ENCODE results near the gene RPL37. TPM values are rescaled to one million over a fixed set of nuclear protein-coding genes. Genes with fewer than 3 reads are reported as not detected.

The RPL37 gene
- total and polyA plus RNA-seq, 9 of the 15 experiments (the other 6 are each of a cell fraction or from before 2014, with no cell fraction given): 2,342 to 7,963 (median 4,091) TPM

DNA sequence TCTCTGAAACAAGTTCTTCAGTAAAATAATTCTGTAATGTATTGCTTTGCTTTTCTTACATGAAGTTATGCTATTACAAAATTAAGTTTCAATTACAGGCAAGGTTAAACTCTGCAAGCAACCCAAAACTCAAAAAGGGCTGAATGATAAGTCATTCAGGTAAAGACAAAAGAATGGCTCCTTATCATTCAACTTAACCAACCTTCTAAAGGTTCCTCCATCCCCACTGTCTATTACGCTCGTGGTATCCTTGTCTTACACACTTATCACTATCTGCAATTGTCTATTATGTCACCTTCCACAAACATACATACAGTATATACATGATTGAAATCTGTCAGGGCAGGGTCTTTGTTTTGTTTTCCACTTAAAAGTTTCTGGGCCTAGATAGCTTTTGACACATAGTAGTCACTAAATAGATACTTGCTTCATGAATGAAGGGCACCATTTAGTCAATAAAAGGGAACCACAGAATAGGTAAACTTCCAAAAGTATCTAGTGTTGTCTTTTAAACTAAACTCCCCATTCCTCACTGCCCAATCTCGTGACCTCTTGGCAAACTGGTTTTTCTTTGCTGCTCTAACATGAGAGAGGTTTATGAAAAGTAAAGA lies 6.9 kb downstream of the RPL37 start:
- Histone ChIP-seq H3K27ac (ENCODE audit: extremely low read depth, low read depth, low read length) (peak overlapping the region; percentile 9; the same call in 1 of the 3 replicates), H4K20me1 (replicated peaks; ENCODE audit: control insufficient read depth, insufficient read depth, low read length) (peaks cover 62% of the 10 kb centered on the region), H3K79me2 (ENCODE audit: control insufficient read depth, insufficient read depth, low read length) (peaks cover 48% of the 10 kb centered on the region), H3K9ac (ENCODE audit: insufficient read depth in 1 of 2, low read depth in 2 of 2, low read length in 2 of 2) (no peak overlapping the region), H3K4me2 (ENCODE audit: insufficient read depth, low read length) (no peak overlapping the region), H3K9me3 (replicated peaks; ENCODE audit: control insufficient read depth, insufficient read depth, low read depth, low read length) (no peaks in the 10 kb centered on the region), H3K27me3 (ENCODE audit: control insufficient read depth in 2 of 2, insufficient read depth in 2 of 2, low read length in 2 of 2) (no peaks in the 10 kb centered on the region), H3K36me3 (ENCODE audit: control insufficient read depth, insufficient read depth, low read length) (peaks cover 77% of the 10 kb centered on the region), H3K4me3 (no peak overlapping the region), H2AFZ (ENCODE audit: low read depth, low read length) (no peak overlapping the region), H3K9me1 (ENCODE audit: control insufficient read depth, insufficient read depth, low read length) (peaks cover 5% of the 10 kb centered on the region), H3K4me1 (replicated peaks in 1 of 2; ENCODE audit: control insufficient read depth in 2 of 2, insufficient read depth in 2 of 2, low read length in 2 of 2) (peaks cover 6 to 25% of the 10 kb centered on the region in 2 experiments; a peak in 4 of 5 replicates)
- FAIRE-seq (no peak), ATAC-seq (peak; percentile 11; the same call in 2 of the 3 replicates), DNase-seq (ENCODE audit: extremely low read depth in 1 of 4, low spot score in 3 of 4) (no peak)
- intact Hi-C loops (cut with micrococcal nuclease) (no loop called here), in situ Hi-C loops (cut with MboI) (no loop called here)
- no TSS peak for BruUV-seq (replicated peaks)
- ChIA-PET POLR2A (interaction anchor here (1.7 to 13.0 kb wide), 4 partner anchors 13 to 25 kb away, joined by 6 to 121 read pairs (median 50); partner anchors contain the start of gene CARD6), CTCF (ENCODE audit: low intra/inter-chr PET ratio) (no interaction called here)
- 59% methylated on average over 3 of the region's 3 CpGs for WGBS (ENCODE audit: insufficient coverage, low coverage, missing lambda C conversion rate)
- TF ChIP-seq RBM22 (IDR thresholded peaks at IDR 0.05; ENCODE audit: low read depth, low read length, poor library complexity, severe bottlenecking) (peak; percentile 25), FOS (IDR thresholded peaks at IDR 0.05; ENCODE audit: extremely low read depth, insufficient read length) (no peak), DIDO1 (tag; IDR thresholded peaks at IDR 0.05; ENCODE audit: low read depth) (no peak), TAF9B (IDR thresholded peaks at IDR 0.05; ENCODE audit: partially characterized antibody) (no peak), RAD51 (IDR thresholded peaks at IDR 0.05; ENCODE audit: borderline replicate concordance, low read depth) (no peak), ZBTB7A (IDR thresholded peaks at IDR 0.05; ENCODE audit: borderline replicate concordance, control insufficient read depth, low read depth, low read length) (no peak), ZFPM2 (CRISPR knock-in tag; IDR thresholded peaks at IDR 0.05) (no peak), PTTG1 (tag; IDR thresholded peaks at IDR 0.05; ENCODE audit: low read depth) (no peak), GABPA (tag; conservative IDR thresholded peaks at IDR 0.05; ENCODE audit: low read depth) (no peak), CREM (IDR thresholded peaks at IDR 0.05; ENCODE audit: low read depth) (no peak), NR2F6 (CRISPR knock-in tag; IDR thresholded peaks at IDR 0.05) (no peak), HNRNPLL (IDR thresholded peaks at IDR 0.05; ENCODE audit: low read depth, low read length, poor library complexity, severe bottlenecking) (no peak), POLR2G (IDR thresholded peaks at IDR 0.05; ENCODE audit: low read depth, low read length) (peak; percentile 63), GABPB2 (CRISPR knock-in tag; conservative IDR thresholded peaks at IDR 0.05) (no peak), SIN3A (IDR thresholded peaks at IDR 0.05; ENCODE audit: borderline replicate concordance in 2 of 2, control insufficient read depth in 1 of 2, low read depth in 2 of 2, low read length in 2 of 2) (0 out of 4 replicates have a peak, but pooled peaks of 1 of the 2 experiments have one; percentile 21)
- TF ChIP-seq, protein P1, sequence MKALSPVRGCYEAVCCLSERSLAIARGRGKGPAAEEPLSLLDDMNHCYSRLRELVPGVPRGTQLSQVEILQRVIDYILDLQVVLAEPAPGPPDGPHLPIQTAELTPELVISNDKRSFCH (CRISPR knock-in tag; IDR thresholded peaks at IDR 0.05): no peak
- TF ChIP-seq, protein P1 (tag; IDR thresholded peaks at IDR 0.05): no peak
- TF ChIP-seq, protein P2, sequence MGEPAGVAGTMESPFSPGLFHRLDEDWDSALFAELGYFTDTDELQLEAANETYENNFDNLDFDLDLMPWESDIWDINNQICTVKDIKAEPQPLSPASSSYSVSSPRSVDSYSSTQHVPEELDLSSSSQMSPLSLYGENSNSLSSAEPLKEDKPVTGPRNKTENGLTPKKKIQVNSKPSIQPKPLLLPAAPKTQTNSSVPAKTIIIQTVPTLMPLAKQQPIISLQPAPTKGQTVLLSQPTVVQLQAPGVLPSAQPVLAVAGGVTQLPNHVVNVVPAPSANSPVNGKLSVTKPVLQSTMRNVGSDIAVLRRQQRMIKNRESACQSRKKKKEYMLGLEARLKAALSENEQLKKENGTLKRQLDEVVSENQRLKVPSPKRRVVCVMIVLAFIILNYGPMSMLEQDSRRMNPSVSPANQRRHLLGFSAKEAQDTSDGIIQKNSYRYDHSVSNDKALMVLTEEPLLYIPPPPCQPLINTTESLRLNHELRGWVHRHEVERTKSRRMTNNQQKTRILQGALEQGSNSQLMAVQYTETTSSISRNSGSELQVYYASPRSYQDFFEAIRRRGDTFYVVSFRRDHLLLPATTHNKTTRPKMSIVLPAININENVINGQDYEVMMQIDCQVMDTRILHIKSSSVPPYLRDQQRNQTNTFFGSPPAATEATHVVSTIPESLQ (CRISPR knock-in tag; IDR thresholded peaks at IDR 0.05): no peak
